ENCODE results near the gene TRPV3.

The TRPV3 gene

GRCh38 chr17:3506054-3506453, 51.6 kb downstream of the TRPV3 start:
- Histone ChIP-seq H3K4me2 (ENCODE audit: low read length) (no peak overlapping the region), H3K27ac (ENCODE audit: low read depth, low read length, poor library complexity, severe bottlenecking) (no peak overlapping the region), H3K4me1 (ENCODE audit: insufficient read depth, low read length, severe bottlenecking) (no peaks in the 10 kb centered on the region), H3K79me2 (ENCODE audit: insufficient read depth, low read length) (no peaks in the 10 kb centered on the region), H2AFZ (ENCODE audit: low read length) (no peak overlapping the region), H3K9me3 (ENCODE audit: low read length) (no peaks in the 10 kb centered on the region), H3F3A (ENCODE audit: insufficient read depth, low read length) (no peaks in the 10 kb centered on the region), H3K4me3 (ENCODE audit: low read depth, low read length, poor library complexity, severe bottlenecking) (no peak overlapping the region), H3K36me3 (ENCODE audit: insufficient read depth, low read length) (no peaks in the 10 kb centered on the region), H3K27me3 (ENCODE audit: insufficient read depth, low read length) (peaks cover 3% of the 10 kb centered on the region; the same call in 1 of the 2 replicates), H3K9me2 (ENCODE audit: low read depth, low read length) (no peaks in the 10 kb centered on the region), H3K9ac (ENCODE audit: low read length) (no peak overlapping the region), H4K20me1 (ENCODE audit: insufficient read depth, low read length) (no peaks in the 10 kb centered on the region)
- TF ChIP-seq EZH2 (IDR thresholded peaks at IDR 0.05; ENCODE audit: borderline replicate concordance, low read length) = no peak
- TF ChIP-seq CTCF (IDR thresholded peaks at IDR 0.05; ENCODE audit: low read length) = no peak

- Histone ChIP-seq H3K4me2 (ENCODE audit: low read length) (no peak overlapping the region), H3K27me3 (ENCODE audit: insufficient read depth, low read length) (peaks cover 6% of the 10 kb centered on the region; the same call in 1 of the 2 replicates), H3K4me3 (ENCODE audit: low read depth, low read length, poor library complexity, severe bottlenecking) (no peak overlapping the region), H3K4me1 (ENCODE audit: insufficient read depth, low read length, severe bottlenecking) (no peaks in the 10 kb centered on the region), H3K9me2 (ENCODE audit: low read depth, low read length) (no peaks in the 10 kb centered on the region), H3K9me3 (ENCODE audit: low read length) (no peaks in the 10 kb centered on the region), H2AFZ (ENCODE audit: low read length) (no peak overlapping the region), H3F3A (ENCODE audit: insufficient read depth, low read length) (no peaks in the 10 kb centered on the region), H3K79me2 (ENCODE audit: insufficient read depth, low read length) (no peaks in the 10 kb centered on the region), H3K27ac (ENCODE audit: low read depth, low read length, poor library complexity, severe bottlenecking) (no peak overlapping the region), H3K36me3 (ENCODE audit: insufficient read depth, low read length) (no peaks in the 10 kb centered on the region), H4K20me1 (ENCODE audit: insufficient read depth, low read length) (no peaks in the 10 kb centered on the region), H3K9ac (ENCODE audit: low read length) (no peak overlapping the region)
- no peak for TF ChIP-seq EZH2 (IDR thresholded peaks at IDR 0.05; ENCODE audit: borderline replicate concordance, low read length)
Measured at GRCh38 chr17:3505008-3505407, 52.6 kb downstream of the TRPV3 start.

GRCh38 chr17:3503285-3503684, 54.3 kb downstream of the TRPV3 start:
- no peaks in the 10 kb centered on the region for H4K20me1 ChIP-seq (ENCODE audit: insufficient read depth, low read length)
- no peak overlapping the region for H3K4me2 ChIP-seq (ENCODE audit: low read length)
- peaks cover 6% of the 10 kb centered on the region; the same call in 1 of the 2 replicates for H3K27me3 ChIP-seq (ENCODE audit: insufficient read depth, low read length)
- H2AFZ ChIP-seq (ENCODE audit: low read length) = no peak overlapping the region
- no peaks in the 10 kb centered on the region for H3K9me3 ChIP-seq (ENCODE audit: low read length)
- no peak overlapping the region for H3K4me3 ChIP-seq (ENCODE audit: low read depth, low read length, poor library complexity, severe bottlenecking)
- H3K4me1 ChIP-seq (ENCODE audit: insufficient read depth, low read length, severe bottlenecking) = no peaks in the 10 kb centered on the region
- H3K36me3 ChIP-seq (ENCODE audit: insufficient read depth, low read length) = no peaks in the 10 kb centered on the region
- TF ChIP-seq CTCF (IDR thresholded peaks at IDR 0.05; ENCODE audit: low read length) (no peak), EZH2 (IDR thresholded peaks at IDR 0.05; ENCODE audit: borderline replicate concordance, low read length) (no peak)
- H3F3A ChIP-seq (ENCODE audit: insufficient read depth, low read length) = no peaks in the 10 kb centered on the region
- H3K9ac ChIP-seq (ENCODE audit: low read length) = no peak overlapping the region
- H3K79me2 ChIP-seq (ENCODE audit: insufficient read depth, low read length) = no peaks in the 10 kb centered on the region
- H3K9me2 ChIP-seq (ENCODE audit: low read depth, low read length) = no peaks in the 10 kb centered on the region
- no peak overlapping the region for H3K27ac ChIP-seq (ENCODE audit: low read depth, low read length, poor library complexity, severe bottlenecking)

GRCh38 chr17:3502466-3502865, 55.1 kb downstream of the TRPV3 start:
- Histone ChIP-seq H3K4me3 (ENCODE audit: low read depth, low read length, poor library complexity, severe bottlenecking) (no peak overlapping the region), H3K27ac (ENCODE audit: low read depth, low read length, poor library complexity, severe bottlenecking) (no peak overlapping the region), H3K36me3 (ENCODE audit: insufficient read depth, low read length) (no peaks in the 10 kb centered on the region), H3K4me1 (ENCODE audit: insufficient read depth, low read length, severe bottlenecking) (no peaks in the 10 kb centered on the region), H3K9me2 (ENCODE audit: low read depth, low read length) (no peaks in the 10 kb centered on the region), H2AFZ (ENCODE audit: low read length) (no peak overlapping the region), H3K79me2 (ENCODE audit: insufficient read depth, low read length) (no peaks in the 10 kb centered on the region), H3K9me3 (ENCODE audit: low read length) (no peaks in the 10 kb centered on the region), H4K20me1 (ENCODE audit: insufficient read depth, low read length) (no peaks in the 10 kb centered on the region), H3K9ac (ENCODE audit: low read length) (no peak overlapping the region), H3F3A (ENCODE audit: insufficient read depth, low read length) (no peaks in the 10 kb centered on the region), H3K4me2 (ENCODE audit: low read length) (no peak overlapping the region), H3K27me3 (ENCODE audit: insufficient read depth, low read length) (peaks cover 6% of the 10 kb centered on the region; the same call in 1 of the 2 replicates)
- TF ChIP-seq CTCF (IDR thresholded peaks at IDR 0.05; ENCODE audit: low read length) (no peak), EZH2 (IDR thresholded peaks at IDR 0.05; ENCODE audit: borderline replicate concordance, low read length) (no peak)
